COLO668 (cell line): ENCODE measurements around the gene FZD4.
"Not testable (repeated sequence)": the region's sequence is repeated elsewhere in the genome, so short reads cannot be mapped to it uniquely, and the experiment has no call there.

Experiments
- DNase-seq: peaks from one replicate; lab custom pipeline; 2025; ENCODE audit not compliant: unreplicated experiment; lab: John Stamatoyannopoulos, UW

FZD4 gene

DNA sequence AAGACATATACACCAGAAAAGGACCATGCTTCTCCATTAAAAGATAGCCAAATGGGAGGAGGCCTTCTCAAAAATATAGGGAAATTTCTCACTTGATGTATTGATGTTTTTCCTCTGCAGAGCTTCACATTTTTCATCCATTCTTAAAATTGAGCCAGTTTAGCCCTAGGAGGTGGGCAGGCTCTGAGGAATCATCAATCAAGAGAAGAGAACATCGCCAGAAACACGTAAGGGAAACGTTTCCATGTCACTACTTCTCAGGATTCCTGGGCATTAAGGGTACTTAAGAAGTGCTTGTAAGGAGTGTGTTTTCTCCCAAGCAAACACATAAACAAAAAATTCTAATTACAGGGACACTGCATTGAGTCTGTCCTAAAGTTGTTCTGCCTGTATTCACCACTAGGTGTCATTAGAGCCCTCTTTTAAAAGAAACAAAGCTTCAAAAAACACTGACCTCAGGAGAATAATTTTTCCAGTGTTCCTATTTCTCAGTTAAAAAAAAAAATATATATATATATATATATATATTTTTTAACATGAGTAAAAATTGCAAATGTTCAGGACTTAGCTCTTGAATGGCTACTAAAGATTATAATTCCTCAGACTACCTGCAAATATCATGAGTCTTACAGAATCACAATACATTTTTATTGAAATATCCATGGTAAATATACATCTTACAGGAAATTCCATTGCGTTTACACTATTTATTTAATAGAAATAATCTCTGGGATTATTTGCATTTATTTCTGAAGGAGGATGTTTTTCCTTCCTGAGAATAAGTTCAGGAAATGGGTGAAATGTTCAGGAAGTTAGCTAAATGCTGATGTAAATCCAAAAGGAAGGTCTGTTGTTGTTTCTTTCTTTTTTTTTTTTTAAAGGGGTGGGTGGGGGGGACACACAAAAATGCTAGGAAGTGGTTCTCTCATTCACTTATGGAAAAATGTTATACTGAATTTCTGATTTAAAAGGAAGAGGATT is 16.0 kb downstream of the FZD4 start:
- DNase-seq: peak; percentile 12

DNA sequence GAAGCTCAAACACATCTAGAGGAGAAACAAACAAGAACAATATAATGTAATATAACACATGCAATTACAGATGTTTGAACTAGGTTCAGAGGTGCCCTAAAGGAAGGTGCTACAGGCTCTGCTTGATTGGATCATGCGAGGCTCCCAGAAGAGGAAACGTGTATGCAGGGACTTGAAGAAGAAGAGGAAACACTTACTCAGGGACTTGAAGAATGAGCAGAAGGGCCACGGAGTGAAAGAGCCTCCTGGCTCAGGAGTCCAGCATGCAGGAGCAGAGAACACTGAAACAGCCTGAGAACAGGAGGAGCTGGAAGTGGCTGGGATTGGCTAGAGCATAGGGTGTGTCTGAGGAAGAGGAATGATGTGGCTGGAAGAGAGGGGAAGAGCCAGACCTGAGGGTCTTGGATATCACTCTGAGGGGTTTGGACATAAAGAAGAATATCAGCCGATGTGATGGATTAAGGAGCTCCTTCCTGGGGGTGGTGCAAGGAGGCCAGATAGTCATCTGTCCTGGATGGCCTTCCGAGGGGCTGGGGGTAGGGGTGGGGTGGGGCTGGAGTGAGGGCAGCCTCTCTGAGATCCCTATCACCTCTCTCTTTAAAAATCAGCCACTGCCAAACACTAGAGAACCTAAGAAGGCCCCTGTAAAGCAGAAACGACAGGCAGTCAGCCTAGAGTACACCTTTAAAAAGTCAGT is 16.8 kb downstream of the FZD4 start:
- no peak for DNase-seq

DNA sequence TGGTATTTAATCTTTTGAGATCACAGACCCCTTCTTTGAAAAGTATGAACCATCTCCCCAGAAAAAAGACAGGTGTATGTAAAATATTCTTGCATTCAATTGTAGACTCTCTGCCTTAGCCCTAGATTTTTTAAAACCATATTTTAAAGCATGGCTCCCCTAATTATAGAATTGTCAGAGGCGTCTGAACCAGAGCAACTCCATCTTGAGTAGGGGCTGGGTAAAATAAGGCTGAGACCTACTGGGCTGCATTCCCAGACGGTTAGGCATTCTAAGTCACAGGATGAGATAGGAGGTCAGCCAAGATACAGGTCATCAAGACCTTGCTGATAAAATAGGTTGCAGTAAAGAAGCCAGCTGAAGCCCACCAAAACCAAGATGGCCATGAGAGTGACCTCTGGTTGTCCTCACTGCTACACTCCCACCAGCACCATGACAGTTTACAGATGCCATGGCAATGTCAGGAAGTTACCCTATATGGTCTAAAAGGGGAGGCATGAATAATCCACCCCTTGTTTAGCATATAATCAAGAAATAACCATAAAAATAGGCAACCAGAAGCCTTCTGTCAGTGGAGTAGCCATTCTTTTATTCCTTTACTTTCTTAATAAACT is 17.9 kb downstream of the FZD4 start:
- DNase-seq: not testable (repeated sequence)

DNA sequence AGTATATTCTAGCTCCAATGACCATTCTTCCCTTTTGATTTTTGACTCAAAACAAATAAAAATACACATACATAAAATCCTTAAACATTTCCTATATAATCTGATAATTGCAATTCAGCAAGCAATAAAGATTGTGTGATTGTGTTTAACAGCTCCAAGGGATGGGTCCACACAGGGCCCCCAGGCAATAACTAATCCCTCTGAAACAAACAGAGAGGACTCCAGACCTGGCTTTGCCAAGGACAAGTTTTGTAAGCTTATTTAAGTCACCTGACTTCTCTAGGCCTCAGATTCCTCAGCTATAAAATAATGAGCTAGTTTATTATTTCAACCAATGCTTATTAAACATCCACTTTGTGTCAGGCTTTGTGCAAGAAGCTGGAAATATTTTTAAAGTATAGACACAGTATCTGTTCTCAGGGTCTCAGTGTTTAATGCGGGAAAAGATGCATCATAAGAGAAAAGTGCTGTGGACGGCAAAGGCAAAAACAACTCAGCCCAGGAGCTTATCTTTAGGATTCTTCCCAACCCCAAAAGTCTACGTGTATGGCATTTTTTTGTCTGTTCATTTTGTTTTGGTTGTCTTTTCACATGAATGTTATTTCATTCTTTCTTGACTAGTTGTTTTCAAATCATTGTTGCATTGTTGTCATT is 20.1 kb downstream of the FZD4 start:
- no peak for DNase-seq

DNA sequence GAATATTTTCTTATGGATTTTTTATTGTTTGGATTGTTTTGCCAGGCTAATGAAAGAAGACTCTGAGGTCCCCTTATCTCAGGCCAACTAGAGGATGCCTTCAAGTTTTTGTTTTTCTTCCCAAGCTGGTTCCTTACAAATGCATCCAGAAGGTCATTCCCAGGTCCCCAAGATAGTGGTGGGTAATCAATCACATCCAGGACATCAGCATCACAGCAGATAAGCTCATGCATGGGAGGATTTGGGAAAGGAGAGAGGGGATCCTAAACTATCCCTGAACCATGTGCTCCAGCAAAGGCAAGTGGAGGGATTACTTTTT is 20.7 kb downstream of the FZD4 start:
- DNase-seq: no peak

DNA sequence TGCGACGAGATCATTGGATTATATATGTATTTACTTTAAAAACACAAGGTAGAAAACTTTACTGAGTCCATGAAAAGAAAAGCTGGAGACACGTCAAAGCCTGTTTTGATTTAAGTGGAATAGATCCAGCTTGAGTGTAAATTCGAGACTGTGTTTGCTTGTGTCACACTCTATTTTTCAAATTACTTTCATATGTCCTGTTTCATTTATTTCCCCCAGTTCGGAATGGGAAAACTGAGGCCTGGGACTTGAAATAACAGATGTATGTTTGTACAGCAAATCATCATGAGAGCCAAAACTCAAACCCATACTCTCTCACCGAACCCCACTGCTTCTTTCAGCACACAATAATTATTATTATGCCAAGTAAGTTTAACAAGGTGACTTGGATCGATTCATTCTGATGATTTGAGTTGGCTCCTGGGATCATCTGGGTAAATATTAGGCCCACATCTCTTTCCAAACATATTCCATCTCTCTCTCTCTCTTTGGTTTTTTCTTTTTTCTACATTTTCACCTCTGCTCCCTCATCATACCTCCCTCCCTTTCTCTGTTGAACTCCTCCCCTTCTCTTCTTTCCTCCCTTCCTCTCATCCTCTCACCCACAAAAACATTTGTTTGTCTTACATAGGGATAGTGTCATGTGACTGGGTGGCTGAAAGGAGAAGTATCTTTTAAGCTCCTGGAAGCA is 21.2 kb downstream of the FZD4 start:
- no peak for DNase-seq

DNA sequence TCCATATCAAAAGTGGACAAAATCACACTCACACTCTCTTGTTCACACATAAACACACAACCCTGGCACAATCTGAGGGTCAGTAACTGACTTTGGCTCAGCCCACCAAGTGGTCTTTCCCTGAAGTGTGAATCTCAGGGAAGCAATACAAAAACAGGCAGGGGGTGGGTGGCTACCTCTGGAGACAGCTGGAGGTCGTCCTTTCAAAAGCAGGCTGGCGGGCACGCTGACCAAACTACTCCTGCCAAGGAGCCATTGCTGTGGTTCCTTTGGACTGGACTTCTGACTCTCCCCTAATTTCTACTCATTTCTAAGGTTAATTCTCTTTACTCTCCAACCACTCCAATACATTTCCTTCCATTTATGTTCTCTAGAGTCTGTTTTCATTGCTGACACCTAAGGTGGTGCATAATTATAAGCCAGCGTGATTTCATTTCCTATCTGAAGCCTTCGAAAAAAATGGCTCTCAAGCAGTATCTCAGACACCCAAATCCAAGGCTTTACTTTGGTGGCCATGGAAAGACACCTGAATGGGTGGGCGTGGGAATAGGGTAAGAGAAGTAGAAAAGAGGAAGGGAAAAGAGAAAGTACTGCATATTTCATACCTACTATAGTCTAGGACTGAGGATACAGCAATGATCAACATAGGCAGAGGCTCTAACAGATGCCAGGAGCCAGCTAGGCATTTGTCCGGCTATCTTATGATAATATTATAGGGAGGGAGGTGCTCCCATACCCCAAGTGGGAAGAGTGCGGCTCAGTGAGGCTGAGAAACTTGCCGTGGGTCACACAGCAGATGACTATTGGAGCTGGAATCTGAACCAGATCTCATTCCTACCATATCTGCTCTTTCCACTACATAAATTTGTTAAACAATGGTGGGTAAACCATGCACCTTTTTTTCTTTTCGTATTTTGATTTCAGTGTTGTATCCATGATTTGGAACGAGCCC is 22.0 kb downstream of the FZD4 start:
- DNase-seq: no peak

DNA sequence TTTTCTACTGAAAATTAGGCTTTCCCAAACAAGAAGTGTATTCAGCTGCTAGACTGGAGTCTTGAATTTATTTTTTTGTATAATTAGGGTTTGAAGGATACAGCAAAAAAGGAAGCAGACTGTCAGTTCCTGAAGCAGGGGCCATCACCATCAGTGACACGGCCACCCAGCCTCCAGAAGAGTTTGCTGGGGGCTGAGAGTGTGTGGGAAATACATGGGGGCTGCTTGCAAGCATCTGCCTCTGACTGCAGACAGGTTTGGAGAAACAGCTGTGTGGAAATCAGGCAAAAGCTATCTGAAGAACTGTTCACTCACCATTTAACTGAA is 23.0 kb downstream of the FZD4 start:
- DNase-seq: no peak

DNA sequence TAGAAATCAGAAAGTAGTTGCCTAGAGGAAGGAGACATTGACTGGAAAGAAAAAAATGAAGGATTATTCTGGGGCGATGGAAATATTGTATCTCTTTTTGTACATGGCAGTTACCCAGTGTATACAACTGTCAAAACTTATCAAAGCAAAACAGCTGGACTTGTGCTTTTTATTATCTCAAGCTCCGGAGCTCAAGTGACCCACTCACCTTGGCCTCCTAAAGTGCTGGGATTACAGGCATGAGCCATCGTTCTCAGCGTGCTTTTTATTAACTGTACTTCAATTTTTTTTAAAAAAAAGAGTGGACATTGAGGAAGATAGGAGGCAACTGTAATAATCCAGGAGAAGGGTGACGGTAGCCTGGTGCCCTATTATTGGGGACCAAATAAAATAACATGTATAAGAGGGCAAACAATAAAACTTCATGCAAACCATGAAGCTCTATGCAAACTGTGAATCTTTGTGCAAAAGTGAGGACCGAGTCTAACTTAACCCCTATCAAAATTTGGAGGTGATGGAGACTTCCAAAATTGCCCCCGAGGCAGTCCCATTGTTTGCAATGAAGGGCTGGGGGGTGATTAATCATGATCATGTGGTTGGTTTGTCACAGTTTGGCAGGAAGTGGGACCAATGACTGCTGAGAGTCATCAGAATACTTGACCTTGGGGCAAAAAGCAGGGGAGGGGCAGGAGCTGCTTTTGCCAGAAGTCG is 23.5 kb downstream of the FZD4 start:
- no peak for DNase-seq

DNA sequence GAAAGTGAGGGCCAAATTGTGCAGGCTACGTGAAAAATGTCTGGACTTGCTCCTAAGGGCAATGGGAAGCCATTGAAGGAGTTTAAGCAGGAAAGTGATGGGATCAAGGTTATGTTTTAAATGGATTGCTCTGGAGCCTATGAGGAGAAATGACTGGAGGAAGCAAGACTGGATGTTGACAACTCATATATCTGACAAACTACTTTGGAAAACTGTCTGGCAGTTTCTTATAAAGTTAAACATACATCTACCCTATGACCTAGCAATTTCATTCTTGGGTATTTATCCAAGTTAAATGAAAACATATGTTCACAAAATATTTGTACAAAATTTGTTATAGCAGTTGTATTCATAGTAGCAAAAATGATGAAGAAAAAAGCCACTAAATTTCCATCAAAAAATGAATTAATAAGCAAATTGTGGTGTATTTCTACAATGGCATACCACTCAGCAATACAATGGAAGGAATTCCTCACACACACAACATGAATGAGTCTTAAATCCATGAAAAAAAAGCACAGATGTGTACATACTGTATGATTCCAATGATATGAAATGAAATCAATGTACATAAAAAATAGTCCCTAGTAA is 24.1 kb downstream of the FZD4 start:
- DNase-seq: no peak

DNA sequence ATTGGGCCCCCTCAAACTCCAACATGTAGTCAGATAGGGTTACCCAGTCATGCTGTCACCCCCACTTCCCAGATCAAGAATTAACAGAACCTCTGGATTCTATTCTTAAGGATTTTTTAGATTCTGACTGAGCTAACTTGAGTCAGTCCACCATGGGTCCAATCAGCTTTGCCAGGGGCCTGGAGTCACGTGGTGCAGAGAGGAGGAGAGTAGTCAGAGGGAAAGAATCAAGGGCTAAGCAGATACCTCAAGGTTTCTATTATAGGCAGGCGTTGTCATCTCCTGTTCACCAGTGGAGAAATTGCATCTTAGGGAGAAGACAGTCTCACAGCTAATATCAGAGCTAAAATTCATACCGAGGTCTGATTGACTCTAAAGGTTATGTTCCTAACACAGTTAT is 28.2 kb downstream of the FZD4 start:
- no peak for DNase-seq

DNA sequence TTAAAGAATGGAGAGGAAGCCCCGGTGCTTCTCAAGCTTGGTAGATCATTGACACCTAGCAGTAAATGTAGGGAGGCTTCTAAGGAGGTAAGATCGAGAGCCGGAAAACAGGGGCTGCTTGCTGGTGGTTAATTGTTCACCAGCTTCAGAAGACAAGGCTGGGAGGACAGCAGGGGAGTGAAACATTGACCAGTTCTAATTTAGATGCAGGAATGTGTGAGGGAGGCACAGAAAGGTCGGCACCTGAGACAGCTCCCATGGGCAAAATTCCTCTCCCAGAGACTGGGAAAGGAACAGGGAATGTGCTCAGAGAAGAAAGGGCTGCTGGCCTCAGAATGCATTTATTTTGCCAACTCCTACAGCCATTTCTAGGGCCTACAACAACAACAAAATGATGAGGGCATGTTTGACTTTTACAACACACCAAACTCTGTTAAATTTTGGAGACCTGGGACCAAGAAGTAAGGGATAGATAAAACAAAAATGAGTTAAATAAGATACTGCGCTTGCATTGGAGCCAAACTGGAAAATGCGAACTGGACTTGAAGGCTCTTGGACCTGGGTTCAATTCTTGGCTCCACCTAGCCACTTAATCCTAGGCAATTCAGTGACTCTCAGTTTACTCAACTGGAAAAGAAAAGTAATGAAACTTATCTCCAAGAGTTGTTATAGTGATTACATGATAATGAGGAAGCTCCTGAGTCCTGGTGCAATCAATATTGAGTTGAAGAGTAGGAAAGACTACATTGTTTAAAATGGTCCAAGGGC is 31.0 kb downstream of the FZD4 start:
- no peak for DNase-seq

DNA sequence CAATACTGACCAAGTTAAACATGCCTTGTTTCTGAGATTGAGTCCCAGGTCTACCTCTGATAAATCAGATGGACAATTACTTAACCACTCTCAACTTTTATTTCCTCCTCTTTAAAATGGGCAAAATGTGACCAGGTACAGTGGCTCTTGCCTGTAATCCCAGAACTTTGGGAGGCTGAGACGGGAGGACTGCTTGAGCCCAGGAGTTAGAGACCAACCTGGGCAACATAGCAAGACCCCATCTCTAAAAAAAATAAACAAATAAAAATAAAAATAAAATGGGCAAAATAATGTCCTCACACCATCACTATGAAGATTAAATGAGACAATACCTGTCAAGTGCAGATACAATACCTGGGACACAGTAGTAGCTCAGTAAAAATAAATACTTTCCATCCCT is 33.0 kb downstream of the FZD4 start:
- DNase-seq: no peak

DNA sequence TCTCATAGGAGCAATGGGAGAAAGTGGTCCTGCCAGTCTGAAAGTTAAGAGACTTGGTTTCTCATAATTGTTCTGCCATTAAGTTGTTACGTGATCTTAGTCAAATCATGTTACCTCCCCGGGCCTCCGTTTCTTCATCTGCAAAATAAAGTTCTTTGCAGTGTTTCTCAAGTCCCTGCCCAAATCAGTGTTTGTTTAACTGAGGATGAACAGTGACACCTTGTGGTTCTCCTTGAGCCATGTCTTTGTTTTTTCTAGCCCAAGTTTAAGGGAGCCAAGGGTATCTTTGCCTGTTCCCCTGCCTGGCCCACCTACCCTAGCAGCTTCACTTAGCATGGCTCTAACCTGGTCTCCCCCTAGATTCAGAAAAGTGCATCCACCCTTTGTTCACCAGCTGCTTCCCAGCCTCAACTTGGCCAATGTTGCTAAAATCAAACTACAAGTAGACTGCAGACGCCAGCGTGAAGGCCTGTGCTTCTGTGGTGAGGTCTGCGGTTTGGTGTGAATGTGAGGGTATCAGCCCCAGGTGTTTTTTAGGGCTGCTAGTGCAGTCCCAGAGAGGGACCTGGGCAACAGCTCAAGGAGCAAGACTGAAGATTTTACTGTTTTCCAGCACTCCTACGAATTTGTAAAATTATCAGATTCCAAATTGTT is 35.5 kb downstream of the FZD4 start:
- no peak for DNase-seq

DNA sequence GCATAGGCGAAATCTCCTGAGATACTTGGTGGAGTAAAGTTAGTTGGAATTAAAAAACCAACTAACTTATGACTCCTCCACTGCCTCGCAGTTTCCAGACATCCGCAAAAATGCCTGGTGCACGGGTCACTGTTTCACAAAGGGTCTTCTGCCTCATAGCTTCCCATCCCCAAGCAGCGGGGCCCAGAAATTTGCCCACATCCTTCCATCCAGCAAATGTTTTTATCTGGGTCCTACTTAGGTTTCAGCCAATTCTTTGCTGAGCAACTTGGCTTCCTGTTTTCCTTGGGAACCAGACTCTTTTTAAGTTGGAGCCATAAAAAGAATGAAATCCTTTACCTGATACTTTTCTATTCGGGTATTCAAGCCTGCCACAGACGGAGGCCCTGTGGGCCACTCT is 36.2 kb downstream of the FZD4 start:
- DNase-seq: no peak

DNA sequence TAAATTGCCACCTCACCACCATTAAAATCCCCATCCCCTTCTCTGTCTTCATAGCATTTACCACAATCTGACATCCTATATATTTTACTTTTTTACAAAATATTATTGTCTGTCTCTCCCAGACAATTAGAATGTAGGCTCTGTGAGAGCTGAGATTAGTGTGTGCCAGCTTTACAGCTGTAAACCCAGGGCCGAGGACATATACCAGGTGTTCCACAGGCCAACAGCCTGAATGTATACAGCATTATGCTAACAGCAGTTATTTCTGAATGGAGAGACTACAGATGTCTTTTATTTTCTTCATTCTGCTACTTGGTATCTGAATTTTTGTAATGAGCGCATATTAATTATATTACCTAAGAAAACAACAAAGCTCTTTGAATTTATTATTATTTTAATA is 36.7 kb downstream of the FZD4 start:
- DNase-seq: no peak

DNA sequence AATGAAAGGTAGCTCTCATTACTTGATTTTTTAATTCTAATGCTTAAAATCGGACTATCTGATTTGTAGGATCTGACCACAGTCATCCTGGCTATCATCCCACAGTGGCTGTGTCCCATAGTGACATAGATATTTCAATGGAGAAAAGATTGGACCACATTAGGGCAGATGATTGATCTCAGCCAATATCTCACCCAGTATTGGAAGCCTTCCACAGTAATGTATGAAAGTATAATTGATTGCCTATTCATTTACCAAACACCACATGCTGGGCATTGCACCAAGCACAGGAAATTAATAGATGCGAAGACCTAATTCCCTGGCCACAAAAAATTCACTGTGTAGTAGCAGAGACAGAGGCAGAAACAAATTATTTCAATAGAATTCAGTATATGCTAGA is 37.6 kb downstream of the FZD4 start:
- DNase-seq: no peak

DNA sequence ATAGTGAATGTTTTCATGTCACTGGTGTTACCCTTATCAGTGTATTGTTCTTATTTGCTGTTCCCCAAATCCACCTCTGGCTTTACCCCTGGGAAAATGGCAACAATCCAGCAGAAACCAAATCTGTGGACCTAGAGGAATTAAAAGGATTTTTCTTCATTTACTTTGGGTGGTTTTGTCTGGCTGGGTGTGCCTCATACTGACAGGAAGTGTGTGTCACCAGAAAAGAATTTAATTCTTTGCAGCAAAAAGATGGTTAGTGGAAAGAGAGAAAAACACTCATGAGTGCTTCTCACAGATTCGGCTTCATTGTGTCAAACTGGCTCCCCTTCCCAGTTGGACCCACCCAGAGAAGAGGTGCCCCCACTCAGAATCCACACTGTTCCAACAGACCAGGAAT is 38.9 kb downstream of the FZD4 start:
- DNase-seq: no peak
